GM12874 (cell line): Measurements from ENCODE around the gene FAM3D.

Experiments used
- CTCF ChIP-seq: IDR thresholded peaks from 2 replicates; pipeline ENCODE4 v1.5.1; 2011; ENCODE audit warnings: low read depth, mild to moderate bottlenecking, control low read depth, low read length, moderate library complexity; ENCODE audit not compliant: insufficient read depth

Gene FAM3D

GRCh38 chr3:58629629-58630028 lies 36.9 kb downstream of the FAM3D start:
- no peak for TF ChIP-seq CTCF

GRCh38 chr3:58628823-58629562 lies 37.6 kb downstream of the FAM3D start:
- no peak for TF ChIP-seq CTCF

GRCh38 chr3:58627941-58628340 lies 38.6 kb downstream of the FAM3D start:
- no peak for TF ChIP-seq CTCF

- no peak for TF ChIP-seq CTCF
Observed at GRCh38 chr3:58627570-58627885, 39.0 kb downstream of the FAM3D start.

GRCh38 chr3:58626841-58627569 lies 39.6 kb downstream of the FAM3D start:
- no peak for TF ChIP-seq CTCF

GRCh38 chr3:58625196-58625824 lies 41.3 kb downstream of the FAM3D start:
- TF ChIP-seq CTCF = no peak

- TF ChIP-seq CTCF = no peak
Observed at GRCh38 chr3:58624550-58624949, 42.0 kb downstream of the FAM3D start.
